HEK293 (cell line): ENCODE measurements around the gene DEDD2.

Source experiments
- BCL11A ChIP-seq: fragments of 450-650 bp; formaldehyde crosslinking; IDR thresholded peaks from 2 replicates; pipeline ENCODE4 v1.5.1; 2016; ENCODE audit warnings: low read depth, missing biosample characterization, missing genetic modification characterization
- GLI4 ChIP-seq: fragments of 450-650 bp; formaldehyde crosslinking; IDR thresholded peaks from 2 replicates; pipeline ENCODE4 v1.5.1; 2016; ENCODE audit warnings: missing biosample characterization, missing genetic modification characterization
- KLF10 ChIP-seq: fragments of 450-650 bp; IDR thresholded peaks from 2 replicates; pipeline ENCODE4 v1.5.1; 2018; ENCODE audit warnings: missing biosample characterization, mild to moderate bottlenecking, missing genetic modification characterization
- OSR2 ChIP-seq: fragments of 450-650 bp; formaldehyde crosslinking; IDR thresholded peaks from 2 replicates; pipeline ENCODE4 v1.5.1; 2016; ENCODE audit warnings: missing biosample characterization, missing genetic modification characterization
- PATZ1 ChIP-seq: fragments of 450-650 bp; formaldehyde crosslinking; IDR thresholded peaks from 2 replicates; pipeline ENCODE4 v1.5.1; 2016; ENCODE audit warnings: missing biosample characterization, missing genetic modification characterization
- WT1 ChIP-seq: fragments of 450-650 bp; formaldehyde crosslinking; IDR thresholded peaks from 2 replicates; pipeline ENCODE4 v1.5.1; 2016; ENCODE audit warnings: missing biosample characterization, missing genetic modification characterization
- YY2 ChIP-seq: fragments of 450-650 bp; formaldehyde crosslinking; IDR thresholded peaks from 2 replicates; pipeline ENCODE4 v1.5.1; 2016; ENCODE audit warnings: missing biosample characterization, missing genetic modification characterization
- ZBTB6 ChIP-seq: fragments of 450-650 bp; formaldehyde crosslinking; IDR thresholded peaks from 2 replicates; pipeline ENCODE4 v1.5.1; 2017; ENCODE audit warnings: missing biosample characterization, missing genetic modification characterization
- ZBTB8A ChIP-seq: fragments of 450-650 bp; formaldehyde crosslinking; IDR thresholded peaks from 2 replicates; pipeline ENCODE4 v1.5.1; 2016; ENCODE audit warnings: missing biosample characterization, missing genetic modification characterization
- ZNF112 ChIP-seq: fragments of 450-650 bp; formaldehyde crosslinking; IDR thresholded peaks from 2 replicates; pipeline ENCODE4 v1.5.0; 2017; ENCODE audit warnings: missing biosample characterization, missing genetic modification characterization
- ZNF121 ChIP-seq: fragments of 450-650 bp; formaldehyde crosslinking; IDR thresholded peaks from 2 replicates; pipeline ENCODE4 v1.5.1; 2016; ENCODE audit warnings: missing biosample characterization, missing genetic modification characterization
- ZNF155 ChIP-seq: fragments of 450-650 bp; formaldehyde crosslinking; IDR thresholded peaks from 2 replicates; pipeline ENCODE4 v1.5.1; 2016; ENCODE audit warnings: missing biosample characterization, missing genetic modification characterization
- ZNF202 ChIP-seq: fragments of 450-650 bp; formaldehyde crosslinking; IDR thresholded peaks from 2 replicates; pipeline ENCODE4 v1.5.1; 2016; ENCODE audit warnings: missing biosample characterization, missing genetic modification characterization, borderline replicate concordance
- ZNF214 ChIP-seq: fragments of 450-650 bp; formaldehyde crosslinking; IDR thresholded peaks from 2 replicates; pipeline ENCODE4 v1.5.1; 2017; ENCODE audit warnings: missing biosample characterization, mild to moderate bottlenecking, missing genetic modification characterization, borderline replicate concordance
- ZNF223 ChIP-seq: fragments of 450-650 bp; formaldehyde crosslinking; IDR thresholded peaks from 2 replicates; pipeline ENCODE4 v1.5.1; 2016; ENCODE audit warnings: missing biosample characterization, missing genetic modification characterization
- ZNF302 ChIP-seq: fragments of 450-650 bp; formaldehyde crosslinking; IDR thresholded peaks from 2 replicates; pipeline ENCODE4 v1.5.1; 2016; ENCODE audit warnings: missing biosample characterization, missing genetic modification characterization, low read depth
- ZNF501 ChIP-seq: fragments of 450-650 bp; formaldehyde crosslinking; IDR thresholded peaks from 2 replicates; pipeline ENCODE4 v1.5.1; 2016; ENCODE audit warnings: missing biosample characterization, missing genetic modification characterization
- ZNF521 ChIP-seq: fragments of 450-650 bp; formaldehyde crosslinking; IDR thresholded peaks from 2 replicates; pipeline ENCODE4 v1.5.1; 2017; ENCODE audit warnings: missing biosample characterization, mild to moderate bottlenecking, missing genetic modification characterization
- ZNF530 ChIP-seq: fragments of 450-650 bp; formaldehyde crosslinking; IDR thresholded peaks from 2 replicates; pipeline ENCODE4 v1.5.1; 2016; ENCODE audit warnings: low read depth, missing biosample characterization, missing genetic modification characterization
- ZNF654 ChIP-seq: fragments of 450-650 bp; formaldehyde crosslinking; IDR thresholded peaks from 2 replicates; pipeline ENCODE4 v1.5.1; 2016; ENCODE audit warnings: low read depth, missing biosample characterization, missing genetic modification characterization
- ZSCAN16 ChIP-seq: fragments of 450-650 bp; formaldehyde crosslinking; IDR thresholded peaks from 2 replicates; pipeline ENCODE4 v1.5.1; 2016; ENCODE audit warnings: missing biosample characterization, missing genetic modification characterization
- TF ChIP-seq, protein P1 (sequence below): fragments of 450-650 bp; formaldehyde crosslinking; IDR thresholded peaks from 2 replicates; pipeline ENCODE4 v1.5.1; 2016; ENCODE audit warnings: missing biosample characterization, missing genetic modification characterization
- TF ChIP-seq, protein P2 (sequence below): fragments of 450-650 bp; formaldehyde crosslinking; IDR thresholded peaks from 2 replicates; pipeline ENCODE4 v1.5.1; 2016; ENCODE audit warnings: missing biosample characterization, missing genetic modification characterization
- TF ChIP-seq, protein P3 (sequence below): fragments of 450-650 bp; formaldehyde crosslinking; conservative IDR thresholded peaks from 2 replicates; pipeline ENCODE4 v1.5.1; 2016; ENCODE audit warnings: low read depth, missing biosample characterization, missing genetic modification characterization

Gene DEDD2

DNA sequence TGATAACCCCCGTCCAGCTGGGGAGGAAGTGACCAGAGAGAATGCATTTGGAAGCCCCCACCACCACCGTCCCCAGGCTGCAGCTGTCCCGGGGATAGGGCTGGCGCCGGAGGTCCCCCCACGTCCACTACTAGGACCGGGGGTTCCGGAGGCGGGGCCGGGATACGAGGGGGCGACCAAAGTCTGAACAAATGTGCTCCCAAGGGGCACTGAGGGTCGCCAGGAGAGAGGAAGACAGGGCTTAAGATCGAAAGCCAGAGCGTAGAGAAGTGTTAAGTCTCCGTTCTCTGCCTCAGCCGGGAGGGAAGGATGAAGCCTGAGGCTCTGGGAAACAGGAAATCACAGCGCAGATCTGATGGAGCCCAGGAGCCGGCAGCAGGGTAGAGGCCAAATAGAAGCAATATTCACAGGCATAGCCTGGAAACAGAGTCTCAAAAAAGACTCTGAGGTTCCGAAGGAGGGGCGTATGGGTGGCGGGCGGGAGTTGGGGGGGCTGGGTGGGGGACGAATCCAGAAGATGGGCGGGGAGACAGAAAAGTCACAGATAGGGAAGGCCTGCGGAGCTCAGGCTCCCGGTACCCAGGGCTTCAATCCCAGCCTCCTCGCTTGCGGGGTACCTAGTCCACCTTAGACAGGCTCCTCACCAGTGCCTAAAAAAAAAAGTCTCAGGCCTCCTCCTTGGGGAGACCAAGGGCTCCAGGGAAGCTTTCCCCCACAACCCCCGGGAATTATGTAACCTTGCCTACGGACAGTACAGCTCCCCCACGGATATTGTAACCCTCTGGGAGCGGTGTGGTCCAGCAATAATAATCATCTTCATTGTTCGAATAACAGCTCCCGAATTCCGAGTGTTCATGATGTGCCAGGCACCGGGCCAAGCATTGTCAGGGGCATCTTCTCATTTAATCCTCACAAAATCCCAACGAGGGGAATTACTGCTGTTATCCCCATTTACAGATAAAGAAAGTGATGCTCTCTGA, 38.6 kb upstream of the DEDD2 start (continued):
- TF ChIP-seq, protein P1, sequence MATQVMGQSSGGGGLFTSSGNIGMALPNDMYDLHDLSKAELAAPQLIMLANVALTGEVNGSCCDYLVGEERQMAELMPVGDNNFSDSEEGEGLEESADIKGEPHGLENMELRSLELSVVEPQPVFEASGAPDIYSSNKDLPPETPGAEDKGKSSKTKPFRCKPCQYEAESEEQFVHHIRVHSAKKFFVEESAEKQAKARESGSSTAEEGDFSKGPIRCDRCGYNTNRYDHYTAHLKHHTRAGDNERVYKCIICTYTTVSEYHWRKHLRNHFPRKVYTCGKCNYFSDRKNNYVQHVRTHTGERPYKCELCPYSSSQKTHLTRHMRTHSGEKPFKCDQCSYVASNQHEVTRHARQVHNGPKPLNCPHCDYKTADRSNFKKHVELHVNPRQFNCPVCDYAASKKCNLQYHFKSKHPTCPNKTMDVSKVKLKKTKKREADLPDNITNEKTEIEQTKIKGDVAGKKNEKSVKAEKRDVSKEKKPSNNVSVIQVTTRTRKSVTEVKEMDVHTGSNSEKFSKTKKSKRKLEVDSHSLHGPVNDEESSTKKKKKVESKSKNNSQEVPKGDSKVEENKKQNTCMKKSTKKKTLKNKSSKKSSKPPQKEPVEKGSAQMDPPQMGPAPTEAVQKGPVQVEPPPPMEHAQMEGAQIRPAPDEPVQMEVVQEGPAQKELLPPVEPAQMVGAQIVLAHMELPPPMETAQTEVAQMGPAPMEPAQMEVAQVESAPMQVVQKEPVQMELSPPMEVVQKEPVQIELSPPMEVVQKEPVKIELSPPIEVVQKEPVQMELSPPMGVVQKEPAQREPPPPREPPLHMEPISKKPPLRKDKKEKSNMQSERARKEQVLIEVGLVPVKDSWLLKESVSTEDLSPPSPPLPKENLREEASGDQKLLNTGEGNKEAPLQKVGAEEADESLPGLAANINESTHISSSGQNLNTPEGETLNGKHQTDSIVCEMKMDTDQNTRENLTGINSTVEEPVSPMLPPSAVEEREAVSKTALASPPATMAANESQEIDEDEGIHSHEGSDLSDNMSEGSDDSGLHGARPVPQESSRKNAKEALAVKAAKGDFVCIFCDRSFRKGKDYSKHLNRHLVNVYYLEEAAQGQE: no peak; the same call in 1 of the 2 replicates
- TF ChIP-seq ZNF223 (tag by site-specific recombination) (no peak), ZNF501 (tag by site-specific recombination) (no peak), WT1 (tag by site-specific recombination) (no peak), ZNF302 (tag by site-specific recombination) (no peak), ZNF214 (tag by site-specific recombination) (no peak), ZBTB8A (tag by site-specific recombination) (no peak), BCL11A (peak; percentile 66), ZNF121 (tag by site-specific recombination) (no peak), ZSCAN16 (tag by site-specific recombination) (no peak), OSR2 (tag by site-specific recombination) (0 out of 2 replicates have a peak, but pooled peaks have one; percentile 27), ZNF155 (tag by site-specific recombination) (no peak), ZBTB6 (0 out of 2 replicates have a peak, but pooled peaks have one; percentile 39), ZNF530 (no peak), PATZ1 (tag by site-specific recombination) (peak; percentile 92), ZNF112 (tag by site-specific recombination) (no peak), ZNF202 (tag by site-specific recombination) (no peak), ZNF521 (tag by site-specific recombination) (no peak), ZNF654 (no peak), KLF10 (tag by site-specific recombination) (no peak), GLI4 (tag by site-specific recombination) (no peak), YY2 (tag by site-specific recombination) (no peak)
- TF ChIP-seq, protein P2, sequence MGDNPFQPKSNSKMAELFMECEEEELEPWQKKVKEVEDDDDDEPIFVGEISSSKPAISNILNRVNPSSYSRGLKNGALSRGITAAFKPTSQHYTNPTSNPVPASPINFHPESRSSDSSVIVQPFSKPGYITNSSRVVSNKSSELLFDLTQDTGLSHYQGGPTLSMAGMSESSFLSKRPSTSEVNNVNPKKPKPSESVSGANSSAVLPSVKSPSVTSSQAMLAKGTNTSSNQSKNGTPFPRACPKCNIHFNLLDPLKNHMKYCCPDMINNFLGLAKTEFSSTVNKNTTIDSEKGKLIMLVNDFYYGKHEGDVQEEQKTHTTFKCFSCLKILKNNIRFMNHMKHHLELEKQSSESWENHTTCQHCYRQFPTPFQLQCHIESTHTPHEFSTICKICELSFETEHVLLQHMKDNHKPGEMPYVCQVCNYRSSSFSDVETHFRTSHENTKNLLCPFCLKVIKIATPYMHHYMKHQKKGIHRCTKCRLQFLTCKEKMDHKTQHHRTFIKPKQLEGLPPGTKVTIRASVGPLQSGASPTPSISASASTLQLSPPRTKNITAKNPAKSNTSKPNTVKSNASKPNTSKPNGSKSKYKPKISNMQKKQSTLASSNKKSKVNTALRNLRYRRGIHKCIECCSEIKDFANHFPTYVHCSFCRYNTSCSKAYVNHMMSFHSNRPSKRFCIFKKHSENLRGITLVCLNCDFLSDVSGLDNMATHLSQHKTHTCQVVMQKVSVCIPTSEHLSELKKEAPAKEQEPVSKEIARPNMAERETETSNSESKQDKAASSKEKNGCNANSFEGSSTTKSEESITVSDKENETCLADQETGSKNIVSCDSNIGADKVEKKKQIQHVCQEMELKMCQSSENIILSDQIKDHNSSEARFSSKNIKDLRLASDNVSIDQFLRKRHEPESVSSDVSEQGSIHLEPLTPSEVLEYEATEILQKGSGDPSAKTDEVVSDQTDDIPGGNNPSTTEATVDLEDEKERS (tag by site-specific recombination): no peak
- TF ChIP-seq, protein P3, sequence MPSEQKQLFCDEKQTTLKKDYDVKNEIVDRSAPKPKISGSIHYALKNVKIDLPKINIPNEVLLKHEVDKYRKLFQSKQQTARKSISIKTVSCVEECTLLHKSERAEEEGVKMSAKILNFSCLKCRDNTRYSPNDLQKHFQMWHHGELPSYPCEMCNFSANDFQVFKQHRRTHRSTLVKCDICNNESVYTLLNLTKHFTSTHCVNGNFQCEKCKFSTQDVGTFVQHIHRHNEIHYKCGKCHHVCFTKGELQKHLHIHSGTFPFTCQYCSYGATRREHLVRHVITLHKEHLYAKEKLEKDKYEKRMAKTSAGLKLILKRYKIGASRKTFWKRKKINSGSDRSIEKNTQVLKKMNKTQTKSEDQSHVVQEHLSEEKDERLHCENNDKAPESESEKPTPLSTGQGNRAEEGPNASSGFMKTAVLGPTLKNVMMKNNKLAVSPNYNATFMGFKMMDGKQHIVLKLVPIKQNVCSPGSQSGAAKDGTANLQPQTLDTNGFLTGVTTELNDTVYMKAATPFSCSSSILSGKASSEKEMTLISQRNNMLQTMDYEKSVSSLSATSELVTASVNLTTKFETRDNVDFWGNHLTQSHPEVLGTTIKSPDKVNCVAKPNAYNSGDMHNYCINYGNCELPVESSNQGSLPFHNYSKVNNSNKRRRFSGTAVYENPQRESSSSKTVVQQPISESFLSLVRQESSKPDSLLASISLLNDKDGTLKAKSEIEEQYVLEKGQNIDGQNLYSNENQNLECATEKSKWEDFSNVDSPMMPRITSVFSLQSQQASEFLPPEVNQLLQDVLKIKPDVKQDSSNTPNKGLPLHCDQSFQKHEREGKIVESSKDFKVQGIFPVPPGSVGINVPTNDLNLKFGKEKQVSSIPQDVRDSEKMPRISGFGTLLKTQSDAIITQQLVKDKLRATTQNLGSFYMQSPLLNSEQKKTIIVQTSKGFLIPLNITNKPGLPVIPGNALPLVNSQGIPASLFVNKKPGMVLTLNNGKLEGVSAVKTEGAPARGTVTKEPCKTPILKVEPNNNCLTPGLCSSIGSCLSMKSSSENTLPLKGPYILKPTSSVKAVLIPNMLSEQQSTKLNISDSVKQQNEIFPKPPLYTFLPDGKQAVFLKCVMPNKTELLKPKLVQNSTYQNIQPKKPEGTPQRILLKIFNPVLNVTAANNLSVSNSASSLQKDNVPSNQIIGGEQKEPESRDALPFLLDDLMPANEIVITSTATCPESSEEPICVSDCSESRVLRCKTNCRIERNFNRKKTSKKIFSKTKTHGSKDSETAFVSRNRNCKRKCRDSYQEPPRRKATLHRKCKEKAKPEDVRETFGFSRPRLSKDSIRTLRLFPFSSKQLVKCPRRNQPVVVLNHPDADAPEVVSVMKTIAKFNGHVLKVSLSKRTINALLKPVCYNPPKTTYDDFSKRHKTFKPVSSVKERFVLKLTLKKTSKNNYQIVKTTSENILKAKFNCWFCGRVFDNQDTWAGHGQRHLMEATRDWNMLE (tag by site-specific recombination): no peak
